K562 (cell line): ENCODE measurements around the gene RILP. TPM values are rescaled to one million over a fixed set of nuclear protein-coding genes. Genes with fewer than 3 reads are reported as not detected.
A peak's percentile ranks its signal among the peaks of the same experiment; 100 is the strongest.

Experiments
- ATAC-seq: fragments of 200-7000 bp; cut with Tn5 transposase; 3 replicates; pipeline ENCODE4 v1.9.1; 2020; ENCODE audit warnings: moderate library complexity
- BruUV-seq: library from RNA; stranded (reverse); fragments of 400-500 nt; replicated peaks from 2 replicates; lab custom pipeline; 2021; lab: Mats Ljungman, UMichigan
- CTCF ChIA-PET: fragments of 300-600 bp; formaldehyde crosslinking; extraction: SDS; loops from one replicate; lab custom pipeline; 2021; ENCODE audit warnings: low intra/inter-chr PET ratio; lab: Yijun Ruan, JAX
- POLR2A ChIA-PET: fragments of 300-600, 350-650 bp; sonication (Branson Sonifier 250); formaldehyde crosslinking; extraction: SDS; loops from one replicate; lab custom pipeline; 2021; ENCODE audit warnings: antibody characterized with exemption, inconsistent platforms; lab: Yijun Ruan, JAX
- DNase-seq, 4 experiments: peaks; one replicate each; pipeline versions ENCODE4 v3.0.0 to v3.0.0-alpha.2; 2011 to 2018; ENCODE audit warnings: low spot score in 3 of 4, mixed read lengths in 3 of 4; ENCODE audit errors: extremely low read depth in 1 of 4
- FAIRE-seq: peaks from 2 replicates; lab custom pipeline; 2011; peaks lifted over from hg19 to GRCh38; lab: Jason Lieb, UNC
- H2AFZ ChIP-seq: 2 replicates; pipeline ENCODE4 v1.6.0; 2011; ENCODE audit warnings: low read depth, low read length, control low read depth, inconsistent platforms
- H3K27ac ChIP-seq: fragments of 200-600 bp; 3 replicates; pipeline ENCODE4 v1.8.0; 2011; ENCODE audit warnings: low read depth, mild to moderate bottlenecking, control low read depth, inconsistent platforms, low read length, moderate library complexity, mixed read lengths; ENCODE audit errors: extremely low read depth
- H3K27me3 ChIP-seq, 2 experiments: fragments of 300-600 bp in 1 of 2; 2 replicates in 1 of 2; 3 replicates in 1 of 2; pipeline versions ENCODE4 v1.6.0 to v1.8.0; 2011; ENCODE audit warnings: inconsistent platforms in 2 of 2, low read length in 2 of 2, mild to moderate bottlenecking in 1 of 2, mixed read lengths in 1 of 2, moderate library complexity in 1 of 2; ENCODE audit not compliant: control insufficient read depth in 2 of 2, insufficient read depth in 2 of 2
- H3K36me3 ChIP-seq: fragments of 300-600 bp; 3 replicates; pipeline ENCODE4 v1.8.0; 2011; ENCODE audit warnings: mild to moderate bottlenecking, low read length, inconsistent platforms; ENCODE audit not compliant: control insufficient read depth, insufficient read depth
- H3K4me1 ChIP-seq, 2 experiments: fragments of 200-600 bp in 1 of 2; replicated peaks in 1 of 2; 2 replicates in 1 of 2; 3 replicates in 1 of 2; pipeline versions ENCODE4 v1.5.1 to v1.8.0; 2011; ENCODE audit warnings: inconsistent platforms in 2 of 2, low read length in 2 of 2, mild to moderate bottlenecking in 1 of 2, mixed read lengths in 1 of 2, moderate library complexity in 1 of 2; ENCODE audit not compliant: control insufficient read depth in 2 of 2, insufficient read depth in 2 of 2
- H3K4me2 ChIP-seq: 2 replicates; pipeline ENCODE4 v1.6.1; 2011; ENCODE audit warnings: low read length, control low read depth, inconsistent platforms, mixed read lengths; ENCODE audit not compliant: insufficient read depth
- H3K4me3 ChIP-seq: fragments of 200-600 bp; sonication (generic), shearing (Covaris generic); 2 replicates; pipeline ENCODE4 v1.5.1; 2016; ENCODE audit warnings: control low read depth, inconsistent platforms
- H3K79me2 ChIP-seq: fragments of 200-600 bp; 3 replicates; pipeline ENCODE4 v1.8.0; 2011; ENCODE audit warnings: low read length, inconsistent platforms; ENCODE audit not compliant: control insufficient read depth, insufficient read depth
- H3K9ac ChIP-seq, 2 experiments: 2 replicates each; pipeline versions ENCODE4 v1.6.0 to v1.6.1; 2011; ENCODE audit warnings: low read depth in 2 of 2, low read length in 2 of 2, control low read depth in 1 of 2, inconsistent platforms in 1 of 2, mild to moderate bottlenecking in 1 of 2, mixed read lengths in 1 of 2; ENCODE audit not compliant: insufficient read depth in 1 of 2
- H3K9me1 ChIP-seq: one replicate; pipeline ENCODE4 v1.6.0; 2011; ENCODE audit warnings: inconsistent platforms, mild to moderate bottlenecking, low read length, moderate library complexity; ENCODE audit not compliant: control insufficient read depth, insufficient read depth
- H3K9me3 ChIP-seq: replicated peaks from 2 replicates; pipeline ENCODE4 v1.5.1; 2011; ENCODE audit warnings: low read depth, low read length, inconsistent platforms; ENCODE audit not compliant: control insufficient read depth, insufficient read depth
- H4K20me1 ChIP-seq: replicated peaks from 2 replicates; pipeline ENCODE4 v1.6.1; 2011; ENCODE audit warnings: low read length, inconsistent platforms, mixed read lengths; ENCODE audit not compliant: control insufficient read depth, insufficient read depth
- CBX5 ChIP-seq: IDR thresholded peaks from 2 replicates; pipeline ENCODE4 v1.6.1; 2014; ENCODE audit warnings: low read depth, borderline replicate concordance
- CTCF ChIP-seq, 3 experiments: IDR thresholded peaks in 2 of 3; conservative IDR thresholded peaks in 1 of 3; 2 replicates each; pipeline ENCODE4 v1.5.1; 2011 to 2012; ENCODE audit warnings: low read length in 3 of 3, mild to moderate bottlenecking in 3 of 3, control low read depth in 2 of 3, improper control_type of control experiment in 1 of 3, inconsistent platforms in 1 of 3, low read depth in 1 of 3, mixed read lengths in 1 of 3, moderate library complexity in 1 of 3; ENCODE audit not compliant: insufficient read depth in 2 of 3
- ID3 ChIP-seq, 2 experiments: fragments of 250-450 bp in 1 of 2; fragments of 450-650 bp in 1 of 2; sonication (Bioruptor Pico) in 1 of 2; IDR thresholded peaks; 2 replicates each; pipeline versions ENCODE4 v1.6.1 to v1.8.0; 2016 to 2021; ENCODE audit warnings: mild to moderate bottlenecking in 2 of 2, moderate library complexity in 2 of 2, missing compliant biosample characterization in 1 of 2, missing genetic modification characterization in 1 of 2
- MCM7 ChIP-seq, 2 experiments: fragments of 450-650 bp; IDR thresholded peaks; 2 replicates each; pipeline ENCODE4 v1.6.1; 2016 to 2018
- NCOA2 ChIP-seq, 2 experiments: fragments of 450-650 bp; IDR thresholded peaks; 2 replicates each; pipeline ENCODE4 v1.6.1; 2018; ENCODE audit warnings: mild to moderate bottlenecking in 2 of 2, moderate library complexity in 1 of 2; ENCODE audit not compliant: partially characterized antibody in 2 of 2
- POLR3G ChIP-seq: IDR thresholded peaks from 2 replicates; pipeline ENCODE4 v1.6.1; 2011; ENCODE audit not compliant: insufficient read length, insufficient replicate concordance; ENCODE audit errors: extremely low read depth
- SAFB ChIP-seq: fragments of 200-400 bp; formaldehyde crosslinking; IDR thresholded peaks from 2 replicates; pipeline ENCODE4 v1.6.1; 2017; ENCODE audit warnings: low read depth, low read length, borderline replicate concordance
- TAF1 ChIP-seq: IDR thresholded peaks from 2 replicates; pipeline ENCODE4 v1.6.1; 2011; ENCODE audit warnings: mild to moderate bottlenecking, low read length, moderate library complexity; ENCODE audit not compliant: insufficient read depth, control insufficient read depth, severe bottlenecking; ENCODE audit errors: extremely low read depth
- TEAD2 ChIP-seq: fragments of 450-650 bp; IDR thresholded peaks from 2 replicates; pipeline ENCODE4 v1.6.1; 2016; ENCODE audit warnings: missing genetic modification characterization, control low read depth, missing compliant biosample characterization
- ZBTB33 ChIP-seq: sonication (generic); formaldehyde crosslinking; IDR thresholded peaks from 2 replicates; pipeline ENCODE4 v1.8.1; 2023; ENCODE audit warnings: mild to moderate bottlenecking, missing genetic modification reagents
- ZNF354B ChIP-seq: fragments of 250-450 bp; sonication (Bioruptor Pico); IDR thresholded peaks from 2 replicates; pipeline ENCODE4 v1.4.0; 2020
- ZNF431 ChIP-seq: sonication (generic); formaldehyde crosslinking; IDR thresholded peaks from 2 replicates; pipeline ENCODE4 v1.8.0; 2022; ENCODE audit warnings: mild to moderate bottlenecking, missing genetic modification reagents
- ZNF609 ChIP-seq: sonication (generic); formaldehyde crosslinking; IDR thresholded peaks from 2 replicates; pipeline ENCODE4 v1.8.1; 2023; ENCODE audit warnings: missing genetic modification reagents, mild to moderate bottlenecking, borderline replicate concordance
- WGBS: fragments of 100-300 bp; shearing (Covaris generic); methylation state at CpG from one replicate; pipeline ENCODE4 v1.1.6; 2016; ENCODE audit warnings: low coverage, mixed read lengths; ENCODE audit not compliant: insufficient coverage; ENCODE audit errors: missing lambda C conversion rate; 5-methylcytosine and 5-hydroxymethylcytosine counted together
- in situ Hi-C: fragments of 300-500 bp; cut with MboI; formaldehyde crosslinking; loops from 4 replicates; pipeline ENCODE4 v1.15.0; 2018; ENCODE audit warnings: inconsistent platforms, mixed read lengths
- intact Hi-C: fragments of 100-400 bp; cut with micrococcal nuclease; formaldehyde crosslinking; loops from 2 replicates; pipeline ENCODE4 v1.14.2; 2022
- polyA plus RNA-seq, 8 experiments: library from polyadenylated mRNA; depleted of rRNA in 4 of 8; stranded (reverse) in 5 of 8; unstranded in 3 of 8; fragments of >200 nt; fragmentation: Nextera tagmentation in 2 of 8; fragmentation: Illumina TruSeq in 1 of 8; extraction: Ambion mirVana in 2 of 8; extraction: Trizol in 1 of 8; gene quantifications; 2 replicates each; pipeline versions ENCODE4 v1.2.1 to v1.2.3, GENCODE V29; 2011 to 2014; ENCODE audit warnings: inconsistent platforms in 1 of 8, missing spikeins in 1 of 8
- total RNA-seq, 7 experiments: library from RNA; depleted of rRNA in 6 of 7; stranded (reverse); fragments of >200 nt in 6 of 7; fragmentation: Illumina TruSeq in 2 of 7; extraction: Trizol in 2 of 7; gene quantifications; 2 replicates each; pipeline versions ENCODE4 v1.2.1 to v1.2.3, GENCODE V29; 2011 to 2021; ENCODE audit warnings: low replicate concordance in 1 of 7

RILP gene
- total and polyA plus RNA-seq, 9 of the 15 experiments (the other 6 are each of a cell fraction or from before 2014, with no cell fraction given): 0.75 to 54.9 (median 27.8) TPM

GRCh38 chr17:1641065-1641403 lies 8.6 kb downstream of the RILP start:
- no peak for DNase-seq
- peaks cover 0 to 51% of the 10 kb centered on the region in 2 experiments; a peak in 2 of 5 replicates for H3K4me1 ChIP-seq
- FAIRE-seq: no peak
- no peak for ATAC-seq
- no peaks in the 10 kb centered on the region for H3K9me3 ChIP-seq
- H3K9me1 ChIP-seq: no peaks in the 10 kb centered on the region
- no peaks in the 10 kb centered on the region for H3K79me2 ChIP-seq
- no peak overlapping the region for H3K4me2 ChIP-seq
- intact Hi-C loops (no loop called here), in situ Hi-C loops (no loop called here)
- no peak overlapping the region for H3K27ac ChIP-seq
- no peaks in the 10 kb centered on the region for H4K20me1 ChIP-seq
- H3K4me3 ChIP-seq: no peak overlapping the region
- no peak overlapping the region for H2AFZ ChIP-seq
- no TSS peak for BruUV-seq
- 38% methylated on average over 12 of the region's 12 CpGs for WGBS
- H3K27me3 ChIP-seq: no peaks in the 10 kb centered on the region
- CTCF ChIA-PET: no interaction called here
- H3K36me3 ChIP-seq: peaks cover 2% of the 10 kb centered on the region; the same call in 1 of the 3 replicates
- H3K9ac ChIP-seq: peak overlapping the region in 1 of 2 experiments; percentile 26; a peak in 1 of 4 replicates
- POLR2A ChIA-PET: interaction anchor here (0.6 to 1.0 kb wide), 2 partner anchors 11 to 125 kb away, joined by 3 to 4 read pairs; partner anchors contain the start of gene INPP5K
- TF ChIP-seq MCM7 (IDR thresholded peaks at IDR 0.05) (no peak), CBX5 (no peak), SAFB (no peak), ZNF431 (no peak), ZNF354B (CRISPR knock-in tag) (no peak), ZNF609 (no peak), TEAD2 (no peak), POLR3G (no peak), ZBTB33 (CRISPR knock-in tag) (peak; percentile 83), TAF1 (no peak), CTCF (IDR thresholded peaks at IDR 0.05 in 2 of 3, conservative IDR thresholded peaks at IDR 0.05 in 1 of 3; ENCODE audit: insufficient read depth in 2 of 3, low read depth in 1 of 3, low read length in 3 of 3) (0 out of 6 replicates have a peak, but pooled peaks of 1 of the 3 experiments have one; percentile 5), ID3 (CRISPR knock-in tag; IDR thresholded peaks at IDR 0.05) (no peak), ID3 (tag; IDR thresholded peaks at IDR 0.05) (no peak), NCOA2 (IDR thresholded peaks at IDR 0.05; ENCODE audit: partially characterized antibody in 2 of 2) (no peak)
